ENCODE measurements around the gene SMG6. TPM values are rescaled to one million over a fixed set of nuclear protein-coding genes. Genes with fewer than 3 reads are reported as not detected.
A peak's percentile ranks its signal among the peaks of the same experiment; 100 is the strongest.

Gene SMG6
- total RNA-seq, 1 experiment from 2014 or later, result 15.1 TPM

- no peak for DNase-seq (ENCODE audit: low spot score)
Observed at GRCh38 chr17:2106308-2106955, 197.2 kb downstream of the SMG6 start.

- DNase-seq (ENCODE audit: low spot score), result no peak
Observed at GRCh38 chr17:2105663-2106062, 197.9 kb downstream of the SMG6 start.

DNA sequence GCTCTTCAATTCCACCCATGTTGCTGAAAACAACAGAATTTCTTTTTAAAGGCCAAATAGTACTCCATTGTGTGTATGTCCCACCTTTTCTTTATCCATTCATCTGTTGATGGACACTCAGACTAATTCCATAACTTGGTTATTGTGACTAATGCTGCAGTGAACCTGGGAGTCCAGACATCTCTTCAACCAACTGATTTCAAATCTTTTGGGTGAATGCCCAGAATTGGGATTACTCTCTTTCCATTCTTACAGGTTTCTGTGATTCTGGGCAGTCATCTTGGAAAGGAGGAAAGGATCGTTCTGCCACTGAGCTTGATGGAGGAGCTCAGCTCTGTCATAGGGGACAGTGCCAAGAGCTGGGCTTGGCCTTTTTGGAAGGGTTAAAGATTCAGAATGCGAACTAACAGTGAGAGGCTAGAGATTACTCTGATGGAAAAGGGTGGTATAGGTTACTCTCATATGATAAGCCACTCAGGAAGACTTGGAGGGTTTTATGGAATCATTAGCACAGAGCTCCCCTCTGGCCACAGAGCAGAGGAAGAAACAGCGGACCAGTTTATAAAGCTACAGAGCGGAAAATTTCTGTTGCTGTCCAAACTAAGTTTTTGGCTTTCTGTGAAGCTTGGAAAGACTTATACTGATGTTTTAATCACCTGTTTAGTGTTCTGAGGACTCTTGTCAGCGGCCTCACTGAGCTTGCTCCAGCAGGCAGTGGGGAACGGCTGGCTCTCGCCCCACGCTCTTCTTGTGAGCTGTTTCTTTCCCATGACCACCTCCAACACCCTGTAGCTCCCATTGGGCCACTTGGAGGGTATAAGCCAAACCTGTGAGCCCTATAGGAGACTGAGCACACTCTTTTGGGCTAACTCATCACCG lies 200.4 kb downstream of the SMG6 start:
- peak; percentile 77 for DNase-seq (ENCODE audit: low spot score)

- DNase-seq (ENCODE audit: low spot score), result no peak
Observed at GRCh38 chr17:2101448-2102257, 201.9 kb downstream of the SMG6 start.

DNA sequence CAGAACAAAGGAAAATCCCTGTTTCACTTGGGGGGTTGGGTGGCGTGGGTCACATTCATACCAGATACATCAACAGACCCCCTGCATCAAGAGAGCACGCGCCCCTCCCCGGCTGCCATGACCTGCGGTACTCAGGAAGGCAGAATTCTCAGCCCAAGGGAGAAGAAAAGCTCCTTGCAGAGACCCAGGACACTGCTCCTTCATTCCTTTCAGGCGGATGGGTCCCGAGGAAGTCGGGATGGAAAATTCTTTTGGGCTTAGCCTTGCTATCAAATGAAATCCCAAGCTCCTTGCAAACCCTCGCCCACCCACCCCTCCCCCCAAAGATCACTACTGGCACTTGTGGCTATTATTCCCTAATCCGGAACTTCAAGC lies 208.1 kb downstream of the SMG6 start:
- DNase-seq (ENCODE audit: low spot score), result no peak

GRCh38 chr17:2094891-2095535 lies 208.6 kb downstream of the SMG6 start:
- DNase-seq (ENCODE audit: low spot score), result no peak

DNA sequence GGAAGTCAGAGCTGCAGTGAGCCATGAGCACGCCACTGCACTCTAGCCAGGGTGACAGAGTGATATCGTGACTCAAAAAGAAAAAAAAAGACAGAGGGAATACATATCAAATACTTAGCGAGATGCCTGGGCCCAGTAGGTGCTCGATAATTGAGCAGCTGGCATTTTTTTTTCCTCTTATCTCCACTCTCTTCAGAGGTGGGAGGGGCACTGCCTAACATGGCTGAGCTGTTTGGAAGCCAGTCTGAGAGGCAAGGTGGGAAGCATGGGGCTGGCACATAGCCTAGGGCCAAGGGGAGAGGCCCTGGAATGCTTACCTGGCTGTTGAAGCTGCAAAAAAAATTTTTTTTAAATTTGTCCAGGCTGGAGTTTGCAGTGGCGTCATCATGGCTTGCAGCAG lies 210.2 kb downstream of the SMG6 start:
- DNase-seq (ENCODE audit: low spot score), result no peak

- DNase-seq (ENCODE audit: low spot score), result no peak
Observed at GRCh38 chr17:2092253-2092652, 211.3 kb downstream of the SMG6 start.

GRCh38 chr17:2090804-2091534 lies 212.6 kb downstream of the SMG6 start:
- DNase-seq (ENCODE audit: low spot score), result peak; percentile 92

- no peak for DNase-seq (ENCODE audit: low spot score)
Observed at GRCh38 chr17:2090210-2090641, 213.4 kb downstream of the SMG6 start.

DNA sequence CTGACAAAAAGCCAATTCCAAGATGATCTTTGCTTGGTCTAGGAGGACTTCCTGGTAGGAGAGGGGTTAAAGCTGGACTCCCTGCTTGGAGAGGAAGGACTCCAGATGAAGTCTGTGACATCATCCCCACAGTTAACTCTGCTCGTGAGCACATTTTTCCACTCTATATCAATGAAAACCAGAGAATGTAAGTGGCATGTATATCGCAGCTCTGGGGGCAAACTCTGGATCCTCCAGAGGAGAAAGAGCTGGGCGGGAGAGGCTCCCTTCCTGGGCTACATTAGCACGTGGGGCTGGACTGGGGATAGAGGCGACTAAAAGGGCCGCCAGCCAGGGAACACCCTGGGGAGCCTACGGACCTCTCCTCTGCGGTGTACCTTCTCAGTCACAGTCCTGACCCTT lies 214.6 kb downstream of the SMG6 start:
- DNase-seq (ENCODE audit: low spot score), result no peak

DNA sequence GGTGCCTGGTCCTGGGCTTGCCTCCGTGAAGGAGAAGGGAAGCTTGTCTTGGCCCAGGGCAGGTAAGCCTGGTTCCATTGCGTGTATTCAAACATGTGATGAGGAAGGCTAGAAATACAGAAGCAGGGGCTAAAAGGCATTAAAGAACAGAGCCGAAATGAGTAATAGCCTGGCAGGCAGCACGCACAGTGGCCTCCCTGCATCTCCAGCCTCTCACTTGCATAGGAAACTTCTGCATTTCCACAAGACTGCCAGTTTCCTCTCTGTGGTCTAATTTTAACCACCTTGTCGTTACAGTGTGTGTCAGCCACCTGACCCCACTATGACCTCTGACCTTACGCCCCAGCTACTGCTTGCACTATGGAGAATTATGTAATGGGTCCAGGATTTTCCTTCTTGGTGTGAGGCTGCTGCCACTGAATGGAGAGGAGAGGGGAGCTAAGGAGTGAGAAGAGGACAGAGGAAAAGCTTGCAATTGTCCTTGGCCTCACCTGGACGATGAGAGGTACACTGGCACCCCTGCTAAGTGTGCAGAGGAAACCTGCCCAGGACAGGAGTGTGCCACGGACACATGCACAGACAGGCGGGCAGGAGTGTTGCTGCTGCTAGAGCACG lies 215.9 kb downstream of the SMG6 start:
- no peak for DNase-seq (ENCODE audit: low spot score)

- no peak for DNase-seq (ENCODE audit: low spot score)
Observed at GRCh38 chr17:2086306-2086705, 217.3 kb downstream of the SMG6 start.

GRCh38 chr17:2085648-2085949 lies 218.0 kb downstream of the SMG6 start:
- no peak for DNase-seq (ENCODE audit: low spot score)

DNA sequence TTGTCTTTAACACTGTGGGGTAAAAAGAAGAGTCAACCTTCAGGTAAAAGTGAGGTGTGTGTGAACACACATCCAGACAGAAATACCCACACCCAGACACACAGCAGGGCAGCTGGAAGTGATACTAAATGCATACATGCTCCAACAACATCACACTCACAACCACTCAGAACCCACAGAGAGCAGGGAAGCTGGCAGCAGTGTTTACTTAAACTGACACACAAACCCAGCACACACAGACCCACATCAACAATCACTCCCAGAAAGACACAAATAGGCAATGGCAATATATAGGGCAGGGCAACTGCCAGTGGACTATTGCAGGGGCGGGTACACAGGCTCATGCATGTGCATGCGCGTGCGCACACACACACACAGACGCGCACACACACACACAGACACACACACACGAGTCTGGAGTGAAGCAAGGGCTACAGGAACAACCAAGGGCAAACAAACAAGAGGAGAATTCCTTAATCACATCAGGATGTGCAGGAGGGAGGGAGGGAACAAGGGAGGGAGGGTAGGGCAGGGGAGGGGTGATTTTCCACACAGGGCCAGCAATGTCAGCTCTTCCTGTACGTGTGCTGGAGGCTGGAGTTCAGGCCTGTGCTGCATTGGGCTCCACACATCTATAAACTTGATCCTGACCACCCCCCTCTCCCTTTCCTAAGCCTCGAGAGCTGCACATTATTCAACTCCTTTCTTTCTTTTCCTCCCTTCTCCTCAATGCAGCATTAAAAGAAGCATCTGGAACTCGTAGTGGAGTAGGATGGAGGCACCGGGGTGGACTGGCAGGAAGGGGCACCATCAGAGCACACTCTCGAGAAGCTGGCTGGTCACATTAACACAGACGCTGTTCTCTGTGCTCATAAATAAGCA lies 218.6 kb downstream of the SMG6 start:
- DNase-seq (ENCODE audit: low spot score), result peak; percentile 58

DNA sequence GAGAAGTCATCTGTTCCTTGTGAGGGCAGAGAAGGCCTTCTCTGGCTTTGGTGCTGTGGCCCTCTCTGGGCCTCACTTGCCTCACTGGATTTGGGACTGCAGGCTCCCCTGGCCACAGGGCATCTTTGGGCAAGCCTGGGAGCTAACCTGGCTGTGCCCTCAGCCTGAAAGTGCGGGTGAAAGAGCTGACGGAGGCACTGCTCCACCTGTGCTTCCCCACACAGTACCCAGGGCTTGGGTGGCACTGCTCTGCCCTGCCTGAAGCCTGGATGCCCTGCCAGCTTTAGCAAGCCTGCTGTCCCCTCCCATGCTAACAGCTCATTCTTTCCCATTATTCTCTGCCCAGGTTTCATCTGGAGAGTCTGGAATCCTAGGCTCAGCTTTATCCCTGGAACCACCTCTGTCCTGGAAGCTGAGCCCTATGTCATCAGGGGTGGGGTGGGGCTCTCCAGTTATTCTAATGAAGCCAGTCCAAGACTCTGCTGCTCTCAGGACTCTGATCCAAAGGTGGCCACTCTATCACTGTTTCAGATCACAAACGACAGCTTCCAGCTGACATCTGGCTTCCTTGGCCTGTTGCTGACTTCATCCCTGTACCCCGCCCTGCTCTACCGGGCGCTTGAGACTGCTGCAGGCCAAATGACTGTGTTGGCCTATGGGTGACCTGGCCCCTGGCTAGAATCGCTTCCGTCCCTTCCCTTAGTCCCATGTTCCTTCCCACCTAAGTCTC lies 219.4 kb downstream of the SMG6 start:
- peak; percentile 82 for DNase-seq (ENCODE audit: low spot score)

DNA sequence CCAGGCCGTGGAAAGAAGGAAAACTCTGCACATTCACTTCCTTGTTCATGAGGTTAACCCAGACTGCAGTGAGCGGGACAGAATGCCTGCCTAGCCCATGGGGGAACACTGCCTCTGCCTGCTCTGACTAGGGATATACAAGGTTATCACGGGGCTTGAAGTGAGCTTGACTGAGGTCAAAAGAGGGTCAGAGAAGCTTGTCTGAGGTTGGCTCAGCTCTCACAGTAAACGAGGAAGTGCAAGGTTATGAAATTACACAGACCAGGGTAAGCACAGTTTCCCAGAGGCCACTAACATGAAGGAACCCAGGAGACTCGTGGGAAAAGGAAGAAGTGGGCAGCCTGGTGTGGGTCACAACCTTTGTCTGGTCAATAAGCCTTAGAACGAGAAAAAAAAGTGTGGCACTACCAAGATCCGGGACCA lies 220.0 kb downstream of the SMG6 start:
- DNase-seq (ENCODE audit: low spot score), result no peak

GRCh38 chr17:2082003-2082781 lies 221.4 kb downstream of the SMG6 start:
- DNase-seq (ENCODE audit: low spot score), result no peak
